Body of pancreas (tissue), 4 donors: Measurements from ENCODE around the gene TNNC1.

Experiments
- POLR2A ChIP-seq, 3 donors: fragments of 450-650 bp; IDR thresholded peaks; one replicate each; pipeline ENCODE4 v1.6.1; 2016; ENCODE audit warnings: antibody characterized with exemption in 3 of 3, mild to moderate bottlenecking in 2 of 3
- TF ChIP-seq, protein P1 (sequence below), 7 experiments: fragments of 450-650 bp in 4 of 7; fragments of 200-600 bp in 3 of 7; sonication (generic) in 3 of 7; IDR thresholded peaks; one replicate each; pipeline ENCODE4 v1.5.1; 2016 to 2019; ENCODE audit warnings: antibody characterized with exemption in 7 of 7

DNA sequence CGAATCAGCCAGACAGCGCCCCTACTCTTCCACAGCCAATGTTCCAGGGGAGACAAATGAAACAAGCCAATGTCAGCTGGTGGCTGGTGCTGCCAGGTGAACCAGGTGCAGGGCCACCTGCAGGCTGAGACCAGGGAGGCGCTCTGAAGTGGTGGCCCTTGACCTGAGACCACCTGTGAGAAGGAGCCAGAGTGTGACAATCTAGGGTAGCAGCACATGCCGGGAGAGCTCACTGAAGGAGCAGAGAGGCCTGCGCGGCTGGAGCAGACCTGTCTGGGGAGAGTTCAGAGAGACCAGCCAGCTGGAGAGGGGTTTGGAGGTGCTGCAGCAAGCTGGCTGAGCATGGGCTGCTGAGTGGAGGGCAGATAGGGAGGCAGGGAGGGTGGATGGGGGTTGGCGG, 40.6 kb upstream of the TNNC1 start:
- TF ChIP-seq, protein P1, sequence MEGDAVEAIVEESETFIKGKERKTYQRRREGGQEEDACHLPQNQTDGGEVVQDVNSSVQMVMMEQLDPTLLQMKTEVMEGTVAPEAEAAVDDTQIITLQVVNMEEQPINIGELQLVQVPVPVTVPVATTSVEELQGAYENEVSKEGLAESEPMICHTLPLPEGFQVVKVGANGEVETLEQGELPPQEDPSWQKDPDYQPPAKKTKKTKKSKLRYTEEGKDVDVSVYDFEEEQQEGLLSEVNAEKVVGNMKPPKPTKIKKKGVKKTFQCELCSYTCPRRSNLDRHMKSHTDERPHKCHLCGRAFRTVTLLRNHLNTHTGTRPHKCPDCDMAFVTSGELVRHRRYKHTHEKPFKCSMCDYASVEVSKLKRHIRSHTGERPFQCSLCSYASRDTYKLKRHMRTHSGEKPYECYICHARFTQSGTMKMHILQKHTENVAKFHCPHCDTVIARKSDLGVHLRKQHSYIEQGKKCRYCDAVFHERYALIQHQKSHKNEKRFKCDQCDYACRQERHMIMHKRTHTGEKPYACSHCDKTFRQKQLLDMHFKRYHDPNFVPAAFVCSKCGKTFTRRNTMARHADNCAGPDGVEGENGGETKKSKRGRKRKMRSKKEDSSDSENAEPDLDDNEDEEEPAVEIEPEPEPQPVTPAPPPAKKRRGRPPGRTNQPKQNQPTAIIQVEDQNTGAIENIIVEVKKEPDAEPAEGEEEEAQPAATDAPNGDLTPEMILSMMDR (IDR thresholded peaks at IDR 0.05), result no peak
- no peak for TF ChIP-seq POLR2A (IDR thresholded peaks at IDR 0.05)
